Measurements from ENCODE around the gene SESTD1.
"Not testable (repeated sequence)": the region's sequence is repeated elsewhere in the genome, so short reads cannot be mapped to it uniquely, and the experiment has no call there.

Gene SESTD1

DNA sequence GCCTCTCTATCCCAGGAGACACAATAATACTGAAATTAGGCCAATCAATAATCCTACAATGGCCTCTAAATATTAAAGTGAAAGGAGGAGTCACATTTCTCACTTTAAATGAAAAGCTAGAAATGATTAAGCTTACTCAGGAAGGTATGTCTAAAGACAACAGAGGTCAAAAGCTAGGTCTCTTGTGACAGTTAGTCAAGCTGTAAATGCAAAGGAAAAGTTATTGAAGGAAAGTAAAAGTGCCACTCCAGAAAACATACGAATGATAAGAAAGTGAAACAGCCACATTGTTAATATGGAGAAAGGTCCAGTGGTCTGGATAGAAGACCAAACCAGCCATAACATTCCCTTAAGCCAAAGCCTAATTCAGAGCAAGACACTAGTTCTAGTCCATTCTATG is 9.5 kb downstream of the SESTD1 start:
- peaks cover 11% of the 10 kb centered on the region for H3K9me3 Mint-ChIP-seq
- H3K36me3 Mint-ChIP-seq (ENCODE audit: low read depth), result peaks cover 6% of the 10 kb centered on the region
- peaks cover 33% of the 10 kb centered on the region for H3K4me1 Mint-ChIP-seq (ENCODE audit: low read depth)
- H3K27ac Mint-ChIP-seq, result no peak overlapping the region
- H3K4me3 Mint-ChIP-seq, result no peak overlapping the region
- H3K27me3 Mint-ChIP-seq (ENCODE audit: low read depth), result peaks cover 9% of the 10 kb centered on the region

GRCh38 chr2:179253226-179253625 is 11.4 kb downstream of the SESTD1 start:
- peak overlapping the region; percentile 28 for H3K27ac Mint-ChIP-seq
- no peak overlapping the region for H3K4me3 Mint-ChIP-seq
- H3K36me3 Mint-ChIP-seq (ENCODE audit: low read depth), result peaks cover 8% of the 10 kb centered on the region
- H3K4me1 Mint-ChIP-seq (ENCODE audit: low read depth), result peaks cover 40% of the 10 kb centered on the region
- H3K9me3 Mint-ChIP-seq, result peaks cover 13% of the 10 kb centered on the region
- peaks cover 4% of the 10 kb centered on the region for H3K27me3 Mint-ChIP-seq (ENCODE audit: low read depth)

GRCh38 chr2:179252423-179252822 is 12.2 kb downstream of the SESTD1 start:
- peaks cover 44% of the 10 kb centered on the region for H3K4me1 Mint-ChIP-seq (ENCODE audit: low read depth)
- no peak overlapping the region for H3K4me3 Mint-ChIP-seq
- H3K27me3 Mint-ChIP-seq (ENCODE audit: low read depth), result peaks cover 4% of the 10 kb centered on the region
- no peak overlapping the region for H3K27ac Mint-ChIP-seq
- peaks cover 13% of the 10 kb centered on the region for H3K9me3 Mint-ChIP-seq
- peaks cover 8% of the 10 kb centered on the region for H3K36me3 Mint-ChIP-seq (ENCODE audit: low read depth)

GRCh38 chr2:179251870-179252269 is 12.8 kb downstream of the SESTD1 start:
- H3K27me3 Mint-ChIP-seq (ENCODE audit: low read depth), result peaks cover 4% of the 10 kb centered on the region
- no peak overlapping the region for H3K4me3 Mint-ChIP-seq
- peaks cover 44% of the 10 kb centered on the region for H3K4me1 Mint-ChIP-seq (ENCODE audit: low read depth)
- peaks cover 8% of the 10 kb centered on the region for H3K36me3 Mint-ChIP-seq (ENCODE audit: low read depth)
- H3K9me3 Mint-ChIP-seq, result peaks cover 13% of the 10 kb centered on the region
- no peak overlapping the region for H3K27ac Mint-ChIP-seq

DNA sequence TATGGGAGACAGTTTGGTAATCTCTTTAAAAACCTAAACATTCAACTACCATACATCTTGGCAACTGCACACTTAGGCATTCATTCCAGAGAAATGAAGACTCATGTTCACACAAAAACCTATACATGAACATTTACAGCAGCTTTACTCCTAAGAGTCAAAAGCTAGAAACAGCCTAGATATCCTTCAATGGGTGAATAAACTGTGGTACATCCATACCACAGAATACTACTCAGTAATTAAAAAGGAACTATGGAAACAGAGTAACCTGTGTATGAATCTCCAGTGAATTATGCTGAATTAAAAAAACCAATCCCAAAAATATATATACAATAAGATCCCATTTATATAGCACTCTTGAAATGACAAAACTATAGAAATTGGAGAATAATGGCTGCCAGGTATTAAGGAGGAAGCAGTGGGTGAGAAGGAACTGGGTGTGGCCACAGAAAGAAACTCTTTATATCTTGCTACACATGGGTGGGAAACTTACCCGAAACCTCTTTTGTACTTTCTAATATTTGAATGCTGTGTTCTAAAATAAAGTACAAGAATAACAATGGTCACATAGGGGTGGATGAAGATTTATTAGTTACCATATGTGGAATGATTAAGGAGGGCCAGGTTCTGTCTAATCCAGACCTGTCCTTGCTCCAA is 13.7 kb downstream of the SESTD1 start:
- no peak overlapping the region for H3K27ac Mint-ChIP-seq

GRCh38 chr2:179250095-179250494 is 14.5 kb downstream of the SESTD1 start:
- peaks cover 4% of the 10 kb centered on the region for H3K27me3 Mint-ChIP-seq (ENCODE audit: low read depth)
- no peak overlapping the region for H3K4me3 Mint-ChIP-seq
- no peak overlapping the region for H3K27ac Mint-ChIP-seq
- H3K9me3 Mint-ChIP-seq, result peaks cover 16% of the 10 kb centered on the region
- peaks cover 10% of the 10 kb centered on the region for H3K36me3 Mint-ChIP-seq (ENCODE audit: low read depth)
- H3K4me1 Mint-ChIP-seq (ENCODE audit: low read depth), result peaks cover 47% of the 10 kb centered on the region

More for the DNA sequence above, 13.7 kb downstream of the SESTD1 start:
- peaks cover 48% of the 10 kb centered on the region for H3K4me1 Mint-ChIP-seq (ENCODE audit: low read depth)
- peaks cover 4% of the 10 kb centered on the region for H3K27me3 Mint-ChIP-seq (ENCODE audit: low read depth)
- peaks cover 10% of the 10 kb centered on the region for H3K36me3 Mint-ChIP-seq (ENCODE audit: low read depth)
- peaks cover 16% of the 10 kb centered on the region for H3K9me3 Mint-ChIP-seq
- H3K4me3 Mint-ChIP-seq, result no peak overlapping the region

DNA sequence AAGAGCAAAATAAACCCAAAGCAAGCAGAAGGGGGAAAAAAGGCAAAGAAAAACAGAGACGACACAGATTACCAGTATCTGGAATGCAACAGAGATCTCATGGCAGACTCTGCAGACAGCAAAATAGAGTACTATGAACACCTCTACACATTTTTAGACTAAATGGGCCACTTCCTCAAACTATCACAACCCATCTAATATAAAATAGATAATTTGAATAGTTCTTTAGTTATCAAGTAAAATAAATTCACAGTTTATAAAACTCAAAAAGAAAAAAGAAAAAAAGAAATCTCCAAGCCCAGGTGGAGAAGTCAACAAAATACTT is 16.6 kb downstream of the SESTD1 start:
- Mint-ChIP-seq H3K36me3 (ENCODE audit: low read depth) (peaks cover 10% of the 10 kb centered on the region), H3K27me3 (ENCODE audit: low read depth) (no peaks in the 10 kb centered on the region), H3K4me1 (ENCODE audit: low read depth) (peaks cover 36% of the 10 kb centered on the region), H3K4me3 (no peak overlapping the region), H3K27ac (no peak overlapping the region), H3K9me3 (peaks cover 16% of the 10 kb centered on the region)

DNA sequence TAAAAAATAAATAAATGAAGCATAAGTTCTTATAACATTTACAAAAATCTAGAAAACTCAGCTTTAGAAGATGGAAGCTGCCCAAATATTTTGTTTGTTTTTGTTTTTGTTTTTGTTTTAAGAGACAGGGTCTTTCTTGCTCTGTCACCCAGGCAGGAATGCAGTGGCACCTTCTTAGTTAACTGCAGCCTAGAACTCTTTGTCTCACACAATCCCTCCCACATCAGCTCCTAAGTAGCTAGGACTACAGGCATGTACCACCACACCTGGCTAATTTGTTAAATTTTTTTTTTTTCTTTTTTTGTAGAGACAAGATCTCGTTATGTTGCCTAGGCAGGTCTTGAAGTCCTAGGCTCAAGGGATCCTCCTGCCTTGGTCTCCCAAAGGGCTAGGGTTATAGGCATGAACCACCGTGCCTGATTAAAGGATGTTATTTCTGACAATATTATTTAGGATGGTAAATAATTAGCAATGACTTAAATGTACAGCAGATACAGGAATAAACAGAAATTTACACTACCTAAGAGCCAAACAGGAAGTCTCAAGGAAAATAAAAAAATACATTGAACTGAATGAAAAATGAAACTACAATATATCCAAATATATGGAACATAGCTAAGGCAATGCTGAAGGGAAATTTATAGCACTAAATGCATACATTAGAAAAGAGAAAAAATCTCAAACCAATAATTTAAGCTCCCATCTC is 17.2 kb downstream of the SESTD1 start:
- Mint-ChIP-seq H3K27ac (no peak overlapping the region), H3K36me3 (ENCODE audit: low read depth) (peaks cover 10% of the 10 kb centered on the region), H3K27me3 (ENCODE audit: low read depth) (no peaks in the 10 kb centered on the region), H3K4me3 (no peak overlapping the region), H3K4me1 (ENCODE audit: low read depth) (peaks cover 31% of the 10 kb centered on the region), H3K9me3 (peaks cover 16% of the 10 kb centered on the region)

- H3K27ac Mint-ChIP-seq; H3K27me3 Mint-ChIP-seq (ENCODE audit: low read depth); H3K4me3 Mint-ChIP-seq: not testable (repeated sequence)
- peaks cover 12% of the 10 kb centered on the region for H3K9me3 Mint-ChIP-seq
- H3K4me1 Mint-ChIP-seq (ENCODE audit: low read depth), result peaks cover 25% of the 10 kb centered on the region
- peaks cover 11% of the 10 kb centered on the region for H3K36me3 Mint-ChIP-seq (ENCODE audit: low read depth)
These were observed 18.8 kb downstream of the SESTD1 start for GRCh38 chr2:179245843-179246242.

DNA sequence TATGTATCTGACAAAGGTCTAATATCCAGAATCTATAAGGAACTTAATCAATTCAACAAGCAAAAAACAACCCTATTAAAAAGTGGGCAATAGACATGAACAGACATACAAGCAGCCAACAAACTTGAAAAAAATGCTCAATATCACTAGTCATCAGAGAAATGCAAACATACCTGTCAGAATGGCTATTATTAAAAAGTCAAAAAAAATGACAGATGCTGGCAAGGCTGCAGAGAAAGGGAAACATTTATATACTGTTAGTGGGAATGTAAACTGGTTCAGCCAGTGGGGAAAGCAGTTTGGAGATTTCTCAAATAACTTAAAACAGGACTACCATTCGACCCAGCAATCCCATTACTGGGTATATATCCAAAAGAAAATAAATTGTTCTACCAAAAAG is 21.6 kb downstream of the SESTD1 start:
- Mint-ChIP-seq H3K9me3 (peaks cover 3% of the 10 kb centered on the region), H3K27me3 (ENCODE audit: low read depth) (no peaks in the 10 kb centered on the region), H3K4me1 (ENCODE audit: low read depth) (peaks cover 35% of the 10 kb centered on the region), H3K4me3 (no peak overlapping the region), H3K36me3 (ENCODE audit: low read depth) (peaks cover 6% of the 10 kb centered on the region), H3K27ac (no peak overlapping the region)

DNA sequence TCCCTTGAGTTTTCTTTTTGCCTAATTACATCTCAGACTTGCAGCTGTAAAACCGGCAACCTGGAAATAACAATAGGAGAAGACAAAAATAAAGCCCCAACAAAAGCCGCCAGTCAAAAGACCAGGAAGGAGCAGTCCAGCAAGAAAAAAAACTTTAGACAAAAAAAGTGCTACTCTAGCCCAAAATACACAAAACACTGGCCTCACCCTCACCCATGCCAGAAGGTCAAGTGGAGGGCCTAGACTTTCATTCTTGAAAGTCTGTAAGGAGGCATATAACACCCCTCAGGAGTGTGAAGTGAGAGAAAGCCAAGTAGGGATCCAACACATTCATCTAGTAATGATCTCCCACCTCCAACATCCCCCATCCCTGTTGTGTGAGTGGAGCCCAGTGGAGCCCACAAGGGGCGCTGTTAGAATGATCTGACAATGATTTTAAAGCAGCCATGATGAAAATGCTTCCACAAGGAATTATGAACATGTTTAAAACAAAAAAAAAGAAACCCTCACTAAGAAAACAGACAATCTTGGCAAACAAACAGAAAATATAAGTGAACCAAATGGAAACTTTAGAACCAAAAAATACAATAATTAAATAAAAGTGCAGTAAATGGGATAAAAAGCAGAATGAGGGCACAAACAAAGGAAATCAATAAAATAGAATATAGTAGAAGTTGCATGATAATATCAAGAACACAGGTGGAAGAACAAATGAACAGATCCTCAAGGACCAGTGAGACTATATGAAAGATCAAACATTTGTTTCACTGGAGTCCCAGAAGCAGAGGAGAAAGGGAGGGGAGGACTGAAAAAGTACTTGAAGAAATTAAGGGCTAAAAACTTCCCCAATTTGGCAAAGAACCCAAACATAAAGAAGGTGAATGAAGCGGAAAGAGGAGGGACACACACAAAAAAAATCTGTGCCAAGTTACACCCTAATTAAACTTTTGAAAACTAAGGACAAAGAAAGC is 23.9 kb downstream of the SESTD1 start:
- Mint-ChIP-seq H3K9me3 (no peaks in the 10 kb centered on the region), H3K36me3 (ENCODE audit: low read depth) (peaks cover 6% of the 10 kb centered on the region), H3K4me3 (no peak overlapping the region), H3K27me3 (ENCODE audit: low read depth) (no peaks in the 10 kb centered on the region), H3K27ac (peak overlapping the region; percentile 64), H3K4me1 (ENCODE audit: low read depth) (peaks cover 34% of the 10 kb centered on the region)

DNA sequence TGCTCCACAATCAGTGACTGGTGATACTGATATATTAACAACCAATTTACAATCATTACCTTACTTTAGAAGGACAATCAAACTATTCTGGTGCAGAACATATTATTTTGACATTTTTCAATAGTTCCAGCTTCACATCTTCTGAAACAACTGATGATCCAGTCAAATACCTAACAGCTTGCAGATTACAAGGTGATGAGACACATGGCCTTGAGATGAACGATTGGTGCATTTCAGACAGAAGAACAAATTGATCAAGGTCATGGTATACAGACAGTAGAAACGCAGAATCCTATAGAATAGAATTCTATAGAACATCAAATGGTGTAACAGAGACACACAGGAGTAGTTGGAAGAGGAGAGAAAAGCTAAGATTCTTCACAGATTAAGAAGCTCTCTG is 24.8 kb downstream of the SESTD1 start:
- H3K9me3 Mint-ChIP-seq, result no peaks in the 10 kb centered on the region
- H3K4me1 Mint-ChIP-seq (ENCODE audit: low read depth), result peaks cover 37% of the 10 kb centered on the region
- peaks cover 6% of the 10 kb centered on the region for H3K36me3 Mint-ChIP-seq (ENCODE audit: low read depth)
- H3K27ac Mint-ChIP-seq, result peak overlapping the region; percentile 64
- H3K4me3 Mint-ChIP-seq, result no peak overlapping the region
- H3K27me3 Mint-ChIP-seq (ENCODE audit: low read depth), result no peaks in the 10 kb centered on the region

- peaks cover 37% of the 10 kb centered on the region for H3K4me1 Mint-ChIP-seq (ENCODE audit: low read depth)
These were observed 25.4 kb downstream of the SESTD1 start for GRCh38 chr2:179239195-179239594.

DNA sequence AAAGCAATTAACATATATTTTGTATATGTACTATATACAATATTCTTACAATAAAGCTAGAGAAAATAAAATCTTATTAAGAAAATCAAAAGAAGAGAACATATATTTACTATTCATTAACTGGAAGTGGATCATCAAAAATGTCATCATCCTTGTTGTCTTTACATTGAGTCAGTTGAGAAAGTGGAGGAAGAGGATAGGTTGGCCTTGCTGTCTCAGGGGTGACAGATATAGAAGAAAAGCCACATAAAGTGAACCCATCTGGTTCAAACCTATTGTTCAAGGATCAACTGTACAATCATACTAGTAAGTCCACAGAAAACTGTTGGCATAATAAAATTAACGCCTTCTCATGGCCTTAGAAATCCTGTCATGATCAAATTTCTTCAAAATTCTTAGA is 26.6 kb downstream of the SESTD1 start:
- Mint-ChIP-seq H3K27ac (no peak overlapping the region), H3K4me1 (ENCODE audit: low read depth) (peaks cover 37% of the 10 kb centered on the region)

More at GRCh38 chr2:179239195-179239594, 25.4 kb downstream of the SESTD1 start:
- H3K27me3 Mint-ChIP-seq (ENCODE audit: low read depth), result no peaks in the 10 kb centered on the region
- H3K9me3 Mint-ChIP-seq, result no peaks in the 10 kb centered on the region
- peaks cover 6% of the 10 kb centered on the region for H3K36me3 Mint-ChIP-seq (ENCODE audit: low read depth)
- H3K4me3 Mint-ChIP-seq, result no peak overlapping the region
- H3K27ac Mint-ChIP-seq, result peak overlapping the region; percentile 65

More for the DNA sequence above, 26.6 kb downstream of the SESTD1 start:
- Mint-ChIP-seq H3K27me3 (ENCODE audit: low read depth) (no peaks in the 10 kb centered on the region), H3K9me3 (no peaks in the 10 kb centered on the region), H3K36me3 (ENCODE audit: low read depth) (peaks cover 6% of the 10 kb centered on the region), H3K4me3 (no peak overlapping the region)
